HG03442 (cell line): ENCODE data around the gene NFYC.
A peak's percentile ranks its signal among the peaks of the same experiment; 100 is the strongest.

Source experiments
- ATAC-seq: cut with Tn5 transposase; IDR thresholded peaks from one replicate; pipeline ENCODE4 v1.9.1; 2021; ENCODE audit warnings: mild to moderate bottlenecking, moderate library complexity; ENCODE audit not compliant: unreplicated experiment

Gene NFYC

DNA sequence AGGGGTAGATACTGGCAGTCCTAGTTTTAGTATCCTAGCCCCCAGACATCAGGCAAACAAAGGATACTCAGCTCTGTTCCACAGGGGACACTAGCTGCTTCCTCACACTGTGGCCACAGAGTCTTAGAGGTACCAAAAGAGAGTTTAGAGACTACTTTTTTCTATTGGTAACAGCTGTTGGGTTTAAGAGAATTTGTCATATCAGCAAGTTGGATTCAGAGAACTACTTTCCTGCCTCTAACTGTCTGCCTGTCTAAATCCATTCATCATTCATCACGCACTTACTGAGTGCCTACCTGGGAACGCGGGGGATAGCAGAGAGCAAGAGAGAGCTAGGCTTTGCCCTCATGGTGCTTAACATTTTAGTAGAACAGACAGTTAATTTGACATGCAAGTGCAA lies 65.0 kb downstream of the NFYC start:
- ATAC-seq, result no peak

DNA sequence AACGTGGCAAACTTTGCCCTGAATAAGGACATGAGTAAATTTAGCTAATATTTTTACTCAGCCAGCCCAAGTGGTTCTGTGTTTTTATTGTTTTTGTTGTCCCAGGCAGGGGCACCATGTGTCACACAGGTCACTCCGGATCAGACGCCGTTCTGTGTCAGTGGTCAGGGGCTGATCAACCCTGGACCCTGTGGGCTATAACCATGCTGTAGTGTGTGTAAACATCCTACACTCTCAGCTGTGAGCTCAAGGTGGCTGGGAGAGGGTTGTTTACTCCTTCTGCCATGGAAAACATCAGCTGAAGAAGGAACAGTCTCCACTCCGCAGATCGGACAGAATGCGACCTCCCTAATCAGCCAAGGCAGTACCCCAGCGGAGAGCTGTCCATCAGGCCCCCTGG lies 65.6 kb downstream of the NFYC start:
- ATAC-seq, result no peak

DNA sequence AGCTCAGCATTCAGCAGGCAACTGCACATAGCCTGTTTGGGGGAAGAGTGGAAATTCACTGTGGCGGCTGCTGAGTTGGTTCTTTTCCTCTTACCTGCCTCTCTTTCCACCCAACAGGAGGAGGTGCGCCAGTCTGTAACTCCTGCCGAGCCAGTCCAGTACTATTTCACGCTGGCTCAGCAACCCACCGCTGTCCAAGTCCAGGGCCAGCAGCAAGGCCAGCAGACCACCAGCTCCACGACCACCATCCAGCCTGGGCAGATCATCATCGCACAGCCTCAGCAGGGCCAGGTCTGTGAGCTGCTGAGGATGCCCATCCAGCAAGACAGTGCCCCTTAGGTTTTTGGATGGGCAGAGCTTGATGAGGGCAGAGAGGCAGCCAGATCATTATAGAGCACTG lies 66.5 kb downstream of the NFYC start:
- ATAC-seq, result no peak

- no peak for ATAC-seq
Observed at GRCh38 chr1:40758578-40759343, 67.3 kb downstream of the NFYC start.

DNA sequence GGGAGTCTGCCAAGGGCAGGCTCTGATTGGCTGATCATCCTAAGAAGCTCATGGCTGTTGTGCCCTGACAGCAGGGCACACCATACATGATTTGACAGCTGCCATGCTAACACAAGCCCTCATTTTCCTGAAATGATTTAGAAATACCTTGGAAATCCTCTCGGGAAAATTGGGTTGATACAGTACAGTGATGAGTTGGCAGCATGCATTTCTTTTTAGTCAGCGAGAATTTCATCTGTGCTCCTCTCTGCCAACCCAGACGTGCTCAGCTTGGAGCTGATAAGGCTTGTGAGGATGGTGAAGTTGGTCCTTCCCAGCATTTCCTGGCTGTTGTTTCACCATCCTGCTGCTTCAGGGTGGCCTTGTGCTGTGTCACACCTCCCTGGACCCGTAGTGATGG lies 69.5 kb downstream of the NFYC start:
- ATAC-seq, result no peak

DNA sequence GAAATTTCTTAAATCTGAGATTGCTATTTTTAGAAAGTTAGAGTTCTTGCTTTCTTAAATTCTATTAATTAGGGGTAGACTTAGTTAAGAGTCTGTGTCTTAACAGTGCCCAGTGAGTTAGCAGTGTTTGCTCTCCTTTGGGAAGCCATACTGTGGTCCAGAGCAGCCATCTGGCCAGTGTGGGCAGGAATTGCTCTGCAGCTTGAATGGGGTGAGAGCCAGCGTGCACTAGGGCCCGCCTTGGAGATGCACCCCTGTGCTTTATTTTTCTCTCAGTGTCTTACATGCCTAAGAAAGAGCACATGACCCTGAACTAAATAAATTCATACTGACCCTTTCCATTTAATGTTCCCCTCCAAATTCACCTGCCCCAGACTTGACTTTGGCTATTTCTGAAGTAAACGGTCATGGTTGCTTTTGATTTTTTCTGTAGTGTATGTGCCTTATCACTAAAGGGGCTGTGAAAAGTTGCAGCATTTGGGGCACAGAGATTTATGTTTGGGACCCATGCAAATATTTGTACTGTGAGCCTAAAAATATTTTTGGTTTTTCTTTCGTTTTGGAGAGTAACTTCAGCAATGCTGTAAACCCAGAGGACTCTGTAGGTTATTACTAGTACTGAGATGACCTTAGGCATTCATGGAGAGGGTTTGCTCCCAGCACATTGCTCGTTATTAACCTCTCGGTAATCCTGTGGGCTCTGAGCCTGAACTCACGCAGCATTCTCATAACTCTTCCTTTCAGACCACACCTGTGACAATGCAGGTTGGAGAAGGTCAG lies 70.8 kb downstream of the NFYC start:
- peak; percentile 41 for ATAC-seq

DNA sequence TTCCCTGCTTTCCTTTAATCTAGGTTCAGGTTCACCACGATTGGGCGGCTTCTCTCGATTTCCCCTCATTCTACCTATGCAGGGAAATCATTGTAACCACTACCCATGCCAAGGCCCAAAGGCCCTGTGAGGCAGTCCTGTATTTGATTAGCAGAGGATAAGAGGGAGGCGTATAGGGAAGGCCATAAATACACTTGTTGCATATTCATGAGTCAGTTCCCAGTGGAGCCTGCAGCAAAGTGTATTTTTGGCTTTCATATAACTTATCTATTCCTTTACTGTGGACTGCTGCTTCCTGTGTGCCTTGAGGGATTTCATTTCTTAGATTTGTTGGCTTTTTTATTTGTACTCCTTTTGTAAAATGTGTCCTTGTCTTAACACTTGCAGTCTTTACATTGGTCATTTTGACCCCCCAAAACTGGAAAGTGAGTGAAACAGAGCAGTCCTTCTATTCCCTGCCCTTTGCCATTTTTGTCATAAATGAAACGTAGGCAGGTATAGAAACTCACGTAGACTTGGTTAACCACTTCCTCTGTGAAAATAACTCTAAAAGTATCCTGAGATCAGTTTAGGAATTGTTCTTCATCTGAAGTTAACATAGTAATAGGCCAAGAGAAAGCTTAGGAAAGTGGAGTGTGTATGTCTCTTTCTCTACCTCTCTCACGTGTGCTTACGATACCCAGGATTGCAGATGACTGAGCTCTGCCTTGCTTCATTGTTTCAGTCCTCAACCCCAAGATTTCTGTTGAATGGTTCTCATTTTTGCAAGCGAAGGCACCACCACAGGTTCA lies 72.4 kb downstream of the NFYC start:
- ATAC-seq, result peak; percentile 48

- ATAC-seq, result no peak
Observed at GRCh38 chr1:40764981-40765380, 73.5 kb downstream of the NFYC start.

- no peak for ATAC-seq
Observed at GRCh38 chr1:40766017-40766416, 74.5 kb downstream of the NFYC start.

DNA sequence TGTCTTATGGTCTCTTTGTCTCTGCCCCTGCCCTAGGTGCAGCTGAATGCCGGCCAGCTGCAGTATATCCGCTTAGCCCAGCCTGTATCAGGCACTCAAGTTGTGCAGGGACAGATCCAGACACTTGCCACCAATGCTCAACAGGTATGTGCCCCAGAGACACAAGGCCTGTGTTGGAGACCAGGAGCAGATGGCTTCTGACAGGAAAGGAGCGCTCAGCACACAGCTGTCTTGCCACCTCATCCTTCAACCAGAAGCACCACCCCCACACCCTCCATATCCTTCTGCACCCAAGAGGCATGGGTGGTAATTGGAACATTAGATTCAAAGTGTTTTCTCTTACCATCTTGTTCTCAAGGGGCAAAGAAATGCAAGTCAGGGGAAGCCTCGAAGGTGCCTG lies 75.1 kb downstream of the NFYC start:
- no peak for ATAC-seq

DNA sequence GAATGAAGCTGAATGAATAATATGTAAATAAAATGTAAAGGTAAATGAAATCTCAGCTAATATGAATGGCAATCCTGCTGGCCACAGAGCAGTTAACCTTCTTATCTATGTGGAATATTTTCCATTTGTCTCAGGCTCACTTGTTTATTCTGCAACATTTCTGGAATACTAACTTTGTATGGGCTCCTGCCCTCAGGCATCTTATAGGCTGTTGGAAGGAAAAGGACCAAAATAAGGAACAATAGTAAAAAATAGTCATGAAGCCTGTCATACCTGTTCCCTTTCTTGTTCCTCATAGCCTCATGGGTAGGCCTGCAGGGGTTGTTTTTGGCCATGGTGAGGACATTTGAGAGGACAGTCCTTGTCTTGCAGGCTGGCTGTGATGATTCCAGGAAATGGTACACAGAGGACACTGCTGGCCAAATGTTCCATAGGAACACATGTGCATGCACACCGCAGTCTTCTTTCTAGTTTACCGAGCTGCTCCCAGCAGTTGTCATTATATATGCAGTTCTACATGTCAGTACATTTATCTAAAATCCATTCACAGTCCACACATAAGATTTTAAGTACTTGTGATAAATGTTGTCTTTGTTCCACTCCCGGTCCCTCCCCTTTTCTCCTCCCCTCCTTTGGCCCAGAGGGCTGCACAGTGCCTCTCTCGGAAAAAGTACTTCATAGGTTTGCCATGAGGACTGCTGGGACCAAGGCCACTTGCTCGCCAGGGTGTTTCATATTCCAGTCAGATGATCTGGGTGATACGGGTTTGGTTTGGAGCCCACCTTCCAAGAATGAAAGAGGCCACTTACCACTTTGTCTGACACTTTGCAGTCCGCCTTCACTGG lies 76.9 kb downstream of the NFYC start:
- ATAC-seq, result no peak

DNA sequence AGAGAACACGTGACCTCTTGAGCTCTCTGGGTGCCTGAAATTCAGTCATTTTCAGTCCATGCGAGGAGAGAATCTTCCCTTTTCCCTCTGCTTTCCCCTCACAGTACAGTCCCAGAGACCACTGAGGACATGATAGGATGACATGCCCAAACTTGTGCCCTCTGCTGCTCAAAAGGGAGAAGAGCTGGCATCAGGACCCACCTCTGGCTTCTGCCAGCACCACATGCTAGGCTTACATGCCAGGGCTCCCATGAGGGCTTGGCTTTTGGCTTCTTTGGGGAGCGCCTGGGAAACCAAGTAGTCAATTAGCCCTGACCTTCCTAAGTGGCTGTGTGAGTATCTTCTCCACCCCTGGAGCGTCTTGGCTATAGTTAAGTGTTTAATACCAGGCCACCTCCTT lies 78.3 kb downstream of the NFYC start:
- ATAC-seq, result no peak

- no peak for ATAC-seq
Observed at GRCh38 chr1:40770296-40771070, 79.0 kb downstream of the NFYC start.

DNA sequence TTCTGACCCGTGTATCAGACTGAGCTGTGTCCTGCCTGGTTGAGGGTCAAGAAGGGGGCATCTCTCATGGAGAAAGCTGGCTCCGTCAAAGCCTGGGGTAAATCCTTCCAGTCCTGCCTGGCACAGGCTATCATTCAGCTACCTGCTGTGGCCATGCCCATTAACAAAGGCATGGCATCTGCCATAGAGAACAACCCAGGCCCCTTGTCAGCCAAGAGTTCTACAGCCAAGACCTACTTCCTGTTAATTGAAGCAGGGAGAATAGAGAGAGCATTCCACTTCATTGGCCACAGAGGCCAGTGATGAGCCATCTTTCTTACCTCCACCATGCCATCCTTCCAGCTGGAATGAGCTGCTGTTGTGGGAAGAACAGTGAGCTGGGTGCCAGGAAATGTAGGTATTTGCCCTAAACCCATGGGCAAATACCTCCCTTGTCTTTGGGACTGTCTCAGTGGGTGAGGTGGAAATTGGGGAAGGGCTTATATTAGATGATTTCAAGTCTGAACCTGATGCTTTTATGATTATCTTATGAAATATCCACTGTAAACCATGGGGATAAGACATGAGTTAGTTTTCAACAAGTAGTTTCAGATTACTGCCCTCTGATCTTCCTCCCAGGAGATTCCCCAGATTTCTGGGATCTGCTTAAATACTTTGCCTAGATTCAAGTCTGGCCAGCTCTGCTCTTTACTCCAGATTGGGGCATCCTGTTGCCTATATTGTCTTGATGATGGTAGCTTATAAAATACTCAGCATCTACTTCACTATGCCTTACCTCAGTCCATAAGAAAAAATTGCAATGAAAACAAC lies 80.8 kb downstream of the NFYC start:
- ATAC-seq, result no peak

- ATAC-seq, result no peak
Observed at GRCh38 chr1:40773748-40774265, 82.3 kb downstream of the NFYC start.

GRCh38 chr1:40774266-40774998 lies 82.9 kb downstream of the NFYC start:
- ATAC-seq, result no peak

DNA sequence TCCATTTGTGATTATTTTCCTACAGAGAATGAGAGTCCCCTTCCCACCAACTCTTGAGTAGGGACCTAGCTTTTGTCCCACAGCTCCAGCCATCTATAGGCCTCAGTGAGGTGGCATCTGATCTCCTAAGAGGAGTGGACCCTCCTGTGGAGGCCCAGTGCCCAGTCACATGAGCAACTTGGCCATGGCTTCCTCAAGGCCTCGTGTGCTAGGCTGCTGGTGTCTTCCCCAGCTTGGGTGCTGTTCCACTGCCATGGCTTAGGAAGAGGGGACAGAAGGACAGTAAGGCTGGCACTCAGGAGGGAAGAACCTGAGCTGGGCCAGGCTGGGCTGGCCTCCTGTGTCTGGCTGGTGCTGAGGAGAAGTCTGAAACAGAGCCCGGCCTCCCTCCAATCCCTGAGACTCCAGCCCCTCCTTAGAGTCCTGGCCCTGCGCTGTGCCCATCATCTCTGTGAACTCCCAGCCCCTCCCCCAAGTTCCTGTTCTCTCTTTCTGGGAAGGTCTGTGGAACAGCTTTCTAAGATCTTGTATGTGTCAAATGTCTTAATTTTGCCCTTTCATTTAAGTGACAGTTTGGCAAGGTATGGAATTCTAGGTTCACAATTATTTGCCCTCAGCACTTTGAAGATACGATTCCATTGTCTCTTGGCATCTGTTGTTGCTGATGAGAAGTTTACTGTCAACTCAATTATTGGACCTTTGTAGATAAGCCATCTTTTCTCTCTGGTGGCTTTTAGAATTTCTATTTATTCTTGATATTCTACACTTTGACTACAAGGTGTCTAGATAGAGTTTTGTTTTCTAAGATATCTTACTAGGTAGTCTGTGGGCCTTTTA lies 85.0 kb downstream of the NFYC start:
- ATAC-seq, result no peak
